WTC11 (cell line): ENCODE measurements around the gene A4GNT. TPM values are rescaled to one million over a fixed set of nuclear protein-coding genes. Genes with fewer than 3 reads are reported as not detected.
A peak's percentile ranks its signal among the peaks of the same experiment; 100 is the strongest.

ENCODE experiments used
- ATAC-seq: fragments of 200-7000 bp; cut with Tn5 transposase; 2 replicates; pipeline ENCODE4 v1.10.0; 2021; ENCODE audit warnings: mild to moderate bottlenecking, moderate library complexity
- CTCF ChIA-PET: fragments of 300-600 bp; sonication (Branson Sonifier 250); formaldehyde crosslinking; loops from one replicate; lab custom pipeline; 2021; ENCODE audit warnings: antibody characterized with exemption; lab: Charles Lee
- POLR2A ChIA-PET: fragments of 350-600 bp; sonication (Branson Sonifier 250); formaldehyde crosslinking; loops from one replicate; lab custom pipeline; 2021; ENCODE audit warnings: antibody characterized with exemption; lab: Charles Lee
- DNase-seq: peaks from one replicate; pipeline ENCODE4 v3.0.0; 2021; ENCODE audit warnings: low spot score
- H3K27ac Mint-ChIP-seq: 2 replicates; pipeline ENCODE4 v1.8.0; 2021; ENCODE audit warnings: mixed read lengths
- H3K27me3 Mint-ChIP-seq: 2 replicates; pipeline ENCODE4 v1.8.0; 2021; ENCODE audit warnings: low read depth, mild to moderate bottlenecking, moderate library complexity, mixed read lengths
- H3K36me3 Mint-ChIP-seq: 2 replicates; pipeline ENCODE4 v1.8.0; 2021; ENCODE audit warnings: mixed read lengths
- H3K4me1 Mint-ChIP-seq: 2 replicates; pipeline ENCODE4 v1.8.0; 2022; ENCODE audit warnings: mixed read lengths
- H3K4me3 Mint-ChIP-seq: 2 replicates; pipeline ENCODE4 v1.8.0; 2021; ENCODE audit warnings: mild to moderate bottlenecking, moderate library complexity, mixed read lengths
- H3K9me3 Mint-ChIP-seq: 2 replicates; pipeline ENCODE4 v1.8.0; 2021; ENCODE audit warnings: mixed read lengths
- AR ChIP-seq: fragments of 250-450 bp; sonication (Bioruptor Pico); IDR thresholded peaks from 2 replicates; pipeline ENCODE4 v1.9.0; 2021; ENCODE audit warnings: mild to moderate bottlenecking
- ATF1 ChIP-seq: sonication (generic); formaldehyde crosslinking; IDR thresholded peaks from 2 replicates; pipeline ENCODE4 v1.8.1; 2023; ENCODE audit warnings: mild to moderate bottlenecking, moderate library complexity, missing genetic modification reagents
- CREM ChIP-seq: sonication (generic); formaldehyde crosslinking; IDR thresholded peaks from 2 replicates; pipeline ENCODE4 v1.8.1; 2022; ENCODE audit warnings: mild to moderate bottlenecking, missing genetic modification reagents, moderate library complexity
- EMX1 ChIP-seq: fragments of 250-450 bp; sonication (Bioruptor Pico); IDR thresholded peaks from 2 replicates; pipeline ENCODE4 v1.8.0; 2021; ENCODE audit warnings: mild to moderate bottlenecking
- FOXP1 ChIP-seq: sonication (generic); formaldehyde crosslinking; IDR thresholded peaks from 2 replicates; pipeline ENCODE4 v1.8.0; 2022; ENCODE audit warnings: missing genetic modification reagents, mild to moderate bottlenecking, moderate library complexity, borderline replicate concordance
- MYBL2 ChIP-seq: sonication (generic); formaldehyde crosslinking; IDR thresholded peaks from 2 replicates; pipeline ENCODE4 v1.8.1; 2023; ENCODE audit warnings: mild to moderate bottlenecking, moderate library complexity, missing genetic modification reagents
- NFATC4 ChIP-seq: fragments of 250-450 bp; sonication (Bioruptor Pico); IDR thresholded peaks from 2 replicates; pipeline ENCODE4 v1.9.0; 2021; ENCODE audit warnings: mild to moderate bottlenecking
- PRRX2 ChIP-seq: fragments of 250-450 bp; sonication (Bioruptor Pico); IDR thresholded peaks from 2 replicates; pipeline ENCODE4 v1.8.0; 2021; ENCODE audit warnings: mild to moderate bottlenecking
- RELA ChIP-seq: sonication (generic); formaldehyde crosslinking; IDR thresholded peaks from 2 replicates; pipeline ENCODE4 v1.8.1; 2022; ENCODE audit warnings: missing genetic modification reagents, mild to moderate bottlenecking, borderline replicate concordance
- SMAD4 ChIP-seq: sonication (generic); formaldehyde crosslinking; IDR thresholded peaks from 2 replicates; pipeline ENCODE4 v1.8.0; 2022; ENCODE audit warnings: mild to moderate bottlenecking, missing genetic modification reagents
- STAT6 ChIP-seq: sonication (generic); formaldehyde crosslinking; conservative IDR thresholded peaks from 2 replicates; pipeline ENCODE4 v1.8.1; 2023; ENCODE audit warnings: mild to moderate bottlenecking, low read depth, missing genetic modification reagents, moderate library complexity
- TCF7 ChIP-seq: sonication (generic); formaldehyde crosslinking; IDR thresholded peaks from 2 replicates; pipeline ENCODE4 v1.8.0; 2022; ENCODE audit warnings: mild to moderate bottlenecking, low read depth, missing genetic modification reagents, moderate library complexity
- ZBTB21 ChIP-seq: sonication (generic); formaldehyde crosslinking; IDR thresholded peaks from 2 replicates; pipeline ENCODE4 v1.8.1; 2023; ENCODE audit warnings: mild to moderate bottlenecking, missing genetic modification reagents, borderline replicate concordance
- ZNF121 ChIP-seq: sonication (generic); formaldehyde crosslinking; IDR thresholded peaks from 2 replicates; pipeline ENCODE4 v1.8.0; 2023; ENCODE audit warnings: missing genetic modification reagents
- ZNF232 ChIP-seq: sonication (generic); formaldehyde crosslinking; IDR thresholded peaks from 2 replicates; pipeline ENCODE4 v1.8.0; 2022; ENCODE audit warnings: mild to moderate bottlenecking, missing genetic modification reagents
- ZNF317 ChIP-seq: sonication (generic); formaldehyde crosslinking; IDR thresholded peaks from 2 replicates; pipeline ENCODE4 v1.8.1; 2023; ENCODE audit warnings: low read depth, mild to moderate bottlenecking, moderate library complexity, missing genetic modification reagents, borderline replicate concordance
- total RNA-seq: library from RNA; stranded (reverse); gene quantifications from 3 replicates; pipeline ENCODE4 v1.2.3, GENCODE V29; 2021
- TF ChIP-seq, protein P1 (sequence below): sonication (generic); formaldehyde crosslinking; IDR thresholded peaks from 2 replicates; pipeline ENCODE4 v1.8.0; 2022; ENCODE audit warnings: mild to moderate bottlenecking, missing genetic modification reagents
- TF ChIP-seq, protein P2 (sequence below): fragments of 250-450 bp; sonication (Bioruptor Pico); IDR thresholded peaks from 2 replicates; pipeline ENCODE4 v1.9.0; 2021; ENCODE audit warnings: mild to moderate bottlenecking, borderline replicate concordance

A4GNT gene
- total RNA-seq, 1 experiment from 2014 or later = not detected

- TF ChIP-seq AR (CRISPR knock-in tag) (no peak), CREM (CRISPR knock-in tag) (0 out of 2 replicates have a peak, but pooled peaks have one; percentile 37), MYBL2 (CRISPR knock-in tag) (0 out of 2 replicates have a peak, but pooled peaks have one; percentile 21), ATF1 (no peak), ZNF121 (CRISPR knock-in tag) (no peak), RELA (CRISPR knock-in tag) (no peak), ZNF232 (CRISPR knock-in tag) (no peak), FOXP1 (CRISPR knock-in tag) (0 out of 2 replicates have a peak, but pooled peaks have one; percentile 42), ZBTB21 (no peak)
- TF ChIP-seq, protein P1, sequence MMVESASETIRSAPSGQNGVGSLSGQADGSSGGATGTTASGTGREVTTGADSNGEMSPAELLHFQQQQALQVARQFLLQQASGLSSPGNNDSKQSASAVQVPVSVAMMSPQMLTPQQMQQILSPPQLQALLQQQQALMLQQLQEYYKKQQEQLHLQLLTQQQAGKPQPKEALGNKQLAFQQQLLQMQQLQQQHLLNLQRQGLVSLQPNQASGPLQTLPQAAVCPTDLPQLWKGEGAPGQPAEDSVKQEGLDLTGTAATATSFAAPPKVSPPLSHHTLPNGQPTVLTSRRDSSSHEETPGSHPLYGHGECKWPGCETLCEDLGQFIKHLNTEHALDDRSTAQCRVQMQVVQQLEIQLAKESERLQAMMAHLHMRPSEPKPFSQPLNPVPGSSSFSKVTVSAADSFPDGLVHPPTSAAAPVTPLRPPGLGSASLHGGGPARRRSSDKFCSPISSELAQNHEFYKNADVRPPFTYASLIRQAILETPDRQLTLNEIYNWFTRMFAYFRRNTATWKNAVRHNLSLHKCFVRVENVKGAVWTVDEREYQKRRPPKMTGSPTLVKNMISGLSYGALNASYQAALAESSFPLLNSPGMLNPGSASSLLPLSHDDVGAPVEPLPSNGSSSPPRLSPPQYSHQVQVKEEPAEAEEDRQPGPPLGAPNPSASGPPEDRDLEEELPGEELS (CRISPR knock-in tag) = peak; percentile 57
Observed at GRCh38 chr3:138114988-138115971, 16.9 kb downstream of the A4GNT start, which contains the start of gene DZIP1L (continued).

- TF ChIP-seq SMAD4 (CRISPR knock-in tag) (no peak), CREM (CRISPR knock-in tag) (0 out of 2 replicates have a peak, but pooled peaks have one; percentile 7)
- TF ChIP-seq, all 79 proteins: peak for 1
- Mint-ChIP-seq H3K4me3 (peak overlapping the region; percentile 85), H3K27me3 (peaks cover 9% of the 10 kb centered on the region), H3K27ac (no peak overlapping the region), H3K36me3 (no peaks in the 10 kb centered on the region), H3K4me1 (peaks cover 32% of the 10 kb centered on the region), H3K9me3 (peaks cover 4% of the 10 kb centered on the region)
- peak; percentile 14 for ATAC-seq
- peak; percentile 24 for DNase-seq
- POLR2A ChIA-PET = no interaction called here
- CTCF ChIA-PET = interaction anchor here (1.2 to 2.3 kb wide), 4 partner anchors 15 to 105 kb away, joined by 4 to 13 read pairs (median 5); partner anchors contain the start of gene CLDN18
Observed at GRCh38 chr3:138114431-138114918, 17.7 kb downstream of the A4GNT start.

DNA sequence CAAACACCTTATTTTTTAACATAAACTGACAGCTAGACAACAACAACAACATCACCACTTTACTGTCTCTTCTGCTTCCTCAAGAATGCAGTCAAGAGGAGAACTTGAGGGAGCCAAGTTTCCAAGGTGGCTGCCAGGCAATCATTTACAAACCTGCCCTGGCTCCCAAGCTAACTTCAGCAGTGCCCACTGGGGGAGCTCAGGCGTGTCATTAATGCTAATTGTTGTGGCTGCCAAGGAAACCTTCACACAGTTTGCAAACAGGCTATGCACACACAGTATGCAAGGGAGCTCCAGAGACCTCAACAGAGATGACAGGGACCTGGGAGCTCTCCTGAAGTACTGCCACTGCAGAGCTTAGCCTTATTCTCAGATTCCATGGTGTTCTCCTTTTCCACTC, 18.9 kb downstream of the A4GNT start:
- ATAC-seq (peak; percentile 7; the same call in 1 of the 2 replicates), DNase-seq (no peak)
- Mint-ChIP-seq H3K27ac (no peak overlapping the region), H3K36me3 (no peaks in the 10 kb centered on the region), H3K27me3 (peaks cover 6% of the 10 kb centered on the region), H3K4me1 (peaks cover 31% of the 10 kb centered on the region), H3K4me3 (peak overlapping the region; percentile 10; the same call in 1 of the 2 replicates), H3K9me3 (peaks cover 4% of the 10 kb centered on the region)
- CTCF ChIA-PET = interaction anchor here (1.0 to 1.6 kb wide), 2 partner anchors 12 to 16 kb away, joined by 6 to 14 read pairs; no protein-coding TSS in a partner anchor
- POLR2A ChIA-PET = no interaction called here
- TF ChIP-seq ZNF317 (CRISPR knock-in tag) (no peak), PRRX2 (no peak), TCF7 (CRISPR knock-in tag) (no peak), EMX1 (no peak), STAT6 (no peak), NFATC4 (no peak)
- TF ChIP-seq, protein P2, sequence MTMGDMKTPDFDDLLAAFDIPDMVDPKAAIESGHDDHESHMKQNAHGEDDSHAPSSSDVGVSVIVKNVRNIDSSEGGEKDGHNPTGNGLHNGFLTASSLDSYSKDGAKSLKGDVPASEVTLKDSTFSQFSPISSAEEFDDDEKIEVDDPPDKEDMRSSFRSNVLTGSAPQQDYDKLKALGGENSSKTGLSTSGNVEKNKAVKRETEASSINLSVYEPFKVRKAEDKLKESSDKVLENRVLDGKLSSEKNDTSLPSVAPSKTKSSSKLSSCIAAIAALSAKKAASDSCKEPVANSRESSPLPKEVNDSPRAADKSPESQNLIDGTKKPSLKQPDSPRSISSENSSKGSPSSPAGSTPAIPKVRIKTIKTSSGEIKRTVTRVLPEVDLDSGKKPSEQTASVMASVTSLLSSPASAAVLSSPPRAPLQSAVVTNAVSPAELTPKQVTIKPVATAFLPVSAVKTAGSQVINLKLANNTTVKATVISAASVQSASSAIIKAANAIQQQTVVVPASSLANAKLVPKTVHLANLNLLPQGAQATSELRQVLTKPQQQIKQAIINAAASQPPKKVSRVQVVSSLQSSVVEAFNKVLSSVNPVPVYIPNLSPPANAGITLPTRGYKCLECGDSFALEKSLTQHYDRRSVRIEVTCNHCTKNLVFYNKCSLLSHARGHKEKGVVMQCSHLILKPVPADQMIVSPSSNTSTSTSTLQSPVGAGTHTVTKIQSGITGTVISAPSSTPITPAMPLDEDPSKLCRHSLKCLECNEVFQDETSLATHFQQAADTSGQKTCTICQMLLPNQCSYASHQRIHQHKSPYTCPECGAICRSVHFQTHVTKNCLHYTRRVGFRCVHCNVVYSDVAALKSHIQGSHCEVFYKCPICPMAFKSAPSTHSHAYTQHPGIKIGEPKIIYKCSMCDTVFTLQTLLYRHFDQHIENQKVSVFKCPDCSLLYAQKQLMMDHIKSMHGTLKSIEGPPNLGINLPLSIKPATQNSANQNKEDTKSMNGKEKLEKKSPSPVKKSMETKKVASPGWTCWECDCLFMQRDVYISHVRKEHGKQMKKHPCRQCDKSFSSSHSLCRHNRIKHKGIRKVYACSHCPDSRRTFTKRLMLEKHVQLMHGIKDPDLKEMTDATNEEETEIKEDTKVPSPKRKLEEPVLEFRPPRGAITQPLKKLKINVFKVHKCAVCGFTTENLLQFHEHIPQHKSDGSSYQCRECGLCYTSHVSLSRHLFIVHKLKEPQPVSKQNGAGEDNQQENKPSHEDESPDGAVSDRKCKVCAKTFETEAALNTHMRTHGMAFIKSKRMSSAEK (CRISPR knock-in tag) = no peak
